ENCODE results near the gene P2RX4. TPM values are rescaled to one million over a fixed set of nuclear protein-coding genes. Genes with fewer than 3 reads are reported as not detected.
"Not testable (repeated sequence)": the region's sequence is repeated elsewhere in the genome, so short reads cannot be mapped to it uniquely, and the experiment has no call there.

Gene P2RX4
- total and polyA plus RNA-seq, 3 donors from 2014 or later = 20.2 to 50.0 (median 36.0) TPM

- no peak overlapping the region for H3K27ac ChIP-seq
- H3K36me3 ChIP-seq (ENCODE audit: low read depth, missing control alignments) = no peaks in the 10 kb centered on the region
- no peaks in the 10 kb centered on the region for H3K9me3 ChIP-seq
- H3K4me1 ChIP-seq = no peaks in the 10 kb centered on the region
- H3K27me3 ChIP-seq = no peaks in the 10 kb centered on the region
- intact Hi-C loops (cut with DNase I; ENCODE audit: low total_unique reads) = no loop called here
- H3K4me3 ChIP-seq = no peak overlapping the region
- WGBS, 2 donors = 93% methylated on average over 16 to 22 of the region's 24 CpGs
- TF ChIP-seq POLR2A (IDR thresholded peaks at IDR 0.05) = no peak
- no peak for TF ChIP-seq CTCF (IDR thresholded peaks at IDR 0.05)
- no peak for DNase-seq
Observed at GRCh38 chr12:121228919-121229665, 19.2 kb downstream of the P2RX4 start.

- H3K36me3 ChIP-seq (ENCODE audit: low read depth, missing control alignments); H3K27me3 ChIP-seq; H3K4me3 ChIP-seq; H3K9me3 ChIP-seq; intact Hi-C loops (cut with DNase I; ENCODE audit: low total_unique reads); H3K4me1 ChIP-seq: not testable (repeated sequence)
- peak; percentile 70 to 93 (median 74) for TF ChIP-seq CTCF (IDR thresholded peaks at IDR 0.05)
- H3K27ac ChIP-seq = peak overlapping the region in 1 of 2 donors; percentile 17
- DNase-seq = peak; percentile 86
- 42 to 45% methylated on average over 19 of the region's 19 CpGs for WGBS, 2 donors
Observed at GRCh38 chr12:121229826-121230537, 20.1 kb downstream of the P2RX4 start.

GRCh38 chr12:121230538-121230907 is 20.6 kb downstream of the P2RX4 start:
- no peaks in the 10 kb centered on the region for H3K36me3 ChIP-seq (ENCODE audit: low read depth, missing control alignments)
- WGBS, 2 donors = 79 to 87% methylated on average over 12 of the region's 12 CpGs
- H3K27ac ChIP-seq = no peak overlapping the region
- no peak overlapping the region for H3K4me3 ChIP-seq
- H3K9me3 ChIP-seq = no peaks in the 10 kb centered on the region
- intact Hi-C loops (cut with DNase I; ENCODE audit: low total_unique reads) = no loop called here
- no peaks in the 10 kb centered on the region for H3K27me3 ChIP-seq
- no peaks in the 10 kb centered on the region for H3K4me1 ChIP-seq
- no peak for DNase-seq
- TF ChIP-seq POLR2A (IDR thresholded peaks at IDR 0.05) (no peak), CTCF (IDR thresholded peaks at IDR 0.05) (no peak)

GRCh38 chr12:121232163-121232562 is 22.2 kb downstream of the P2RX4 start:
- TF ChIP-seq CTCF (IDR thresholded peaks at IDR 0.05) (no peak), POLR2A (IDR thresholded peaks at IDR 0.05) (no peak)
- no peak overlapping the region for H3K27ac ChIP-seq
- H3K4me1 ChIP-seq = no peaks in the 10 kb centered on the region
- DNase-seq = no peak
- no peaks in the 10 kb centered on the region for H3K9me3 ChIP-seq
- H3K27me3 ChIP-seq = no peaks in the 10 kb centered on the region
- no peak overlapping the region for H3K4me3 ChIP-seq
- WGBS, 2 donors = 70 to 81% methylated on average over 15 of the region's 16 CpGs
- intact Hi-C loops (cut with DNase I; ENCODE audit: low total_unique reads) = no loop called here
- H3K36me3 ChIP-seq (ENCODE audit: low read depth, missing control alignments) = no peaks in the 10 kb centered on the region
